ENCODE results near the gene HRH3.
A peak's percentile ranks its signal among the peaks of the same experiment; 100 is the strongest.

The HRH3 gene

GRCh38 chr20:62186887-62187866 is 32.9 kb downstream of the HRH3 start:
- TF ChIP-seq YY1 (IDR thresholded peaks at IDR 0.05; ENCODE audit: low read depth) (no peak), CEBPB (IDR thresholded peaks at IDR 0.05) (no peak), TAF1 (IDR thresholded peaks at IDR 0.05; ENCODE audit: low read depth) (no peak), FOXM1 (IDR thresholded peaks at IDR 0.05; ENCODE audit: borderline replicate concordance, low read depth) (no peak), TEAD4 (IDR thresholded peaks at IDR 0.05) (no peak)
- TF ChIP-seq, protein P1, sequence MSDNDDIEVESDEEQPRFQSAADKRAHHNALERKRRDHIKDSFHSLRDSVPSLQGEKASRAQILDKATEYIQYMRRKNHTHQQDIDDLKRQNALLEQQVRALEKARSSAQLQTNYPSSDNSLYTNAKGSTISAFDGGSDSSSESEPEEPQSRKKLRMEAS (IDR thresholded peaks at IDR 0.05): no peak

DNA sequence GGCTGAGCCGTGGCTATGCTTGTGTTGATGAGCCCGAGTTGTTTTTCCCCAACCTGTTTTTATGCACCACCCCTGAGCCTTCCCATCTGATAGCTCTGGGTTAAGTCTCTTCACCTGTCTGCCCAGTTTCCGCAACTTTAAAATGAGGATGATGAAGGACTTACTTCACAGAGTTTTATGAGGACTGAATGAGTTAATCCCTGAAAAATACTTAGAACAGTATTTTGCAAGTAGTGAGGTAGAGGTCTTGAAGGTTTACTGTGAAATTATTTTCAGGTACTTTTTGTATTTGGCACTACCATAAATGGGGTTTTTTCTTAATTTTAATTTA is 34.0 kb downstream of the HRH3 start:
- TF ChIP-seq CREB1 (IDR thresholded peaks at IDR 0.05; ENCODE audit: low read depth): no peak
- TF ChIP-seq ZBTB7A (IDR thresholded peaks at IDR 0.05; ENCODE audit: low read depth): no peak
- no peak for TF ChIP-seq TCF12 (IDR thresholded peaks at IDR 0.05; ENCODE audit: low read depth)
- TF ChIP-seq, protein P1 (IDR thresholded peaks at IDR 0.05): no peak

GRCh38 chr20:62183426-62184142 is 36.5 kb downstream of the HRH3 start:
- TF ChIP-seq TEAD4 (IDR thresholded peaks at IDR 0.05) (no peak), NFIC (IDR thresholded peaks at IDR 0.05) (no peak), EGR1 (IDR thresholded peaks at IDR 0.05) (no peak), RAD21 (IDR thresholded peaks at IDR 0.05; ENCODE audit: low read depth) (no peak), YY1 (IDR thresholded peaks at IDR 0.05; ENCODE audit: low read depth) (no peak), TCF12 (IDR thresholded peaks at IDR 0.05; ENCODE audit: low read depth) (no peak), FOXM1 (IDR thresholded peaks at IDR 0.05; ENCODE audit: borderline replicate concordance, low read depth) (no peak), CREB1 (IDR thresholded peaks at IDR 0.05; ENCODE audit: low read depth) (no peak), ZBTB7A (IDR thresholded peaks at IDR 0.05; ENCODE audit: low read depth) (no peak), CEBPB (IDR thresholded peaks at IDR 0.05) (no peak), EP300 (IDR thresholded peaks at IDR 0.05; ENCODE audit: borderline replicate concordance) (no peak), TAF1 (IDR thresholded peaks at IDR 0.05; ENCODE audit: low read depth) (no peak)
- TF ChIP-seq, protein P1 (IDR thresholded peaks at IDR 0.05): no peak
- TF ChIP-seq, protein P2, sequence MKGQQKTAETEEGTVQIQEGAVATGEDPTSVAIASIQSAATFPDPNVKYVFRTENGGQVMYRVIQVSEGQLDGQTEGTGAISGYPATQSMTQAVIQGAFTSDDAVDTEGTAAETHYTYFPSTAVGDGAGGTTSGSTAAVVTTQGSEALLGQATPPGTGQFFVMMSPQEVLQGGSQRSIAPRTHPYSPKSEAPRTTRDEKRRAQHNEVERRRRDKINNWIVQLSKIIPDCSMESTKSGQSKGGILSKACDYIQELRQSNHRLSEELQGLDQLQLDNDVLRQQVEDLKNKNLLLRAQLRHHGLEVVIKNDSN (IDR thresholded peaks at IDR 0.05): no peak
- TF ChIP-seq, protein P3, sequence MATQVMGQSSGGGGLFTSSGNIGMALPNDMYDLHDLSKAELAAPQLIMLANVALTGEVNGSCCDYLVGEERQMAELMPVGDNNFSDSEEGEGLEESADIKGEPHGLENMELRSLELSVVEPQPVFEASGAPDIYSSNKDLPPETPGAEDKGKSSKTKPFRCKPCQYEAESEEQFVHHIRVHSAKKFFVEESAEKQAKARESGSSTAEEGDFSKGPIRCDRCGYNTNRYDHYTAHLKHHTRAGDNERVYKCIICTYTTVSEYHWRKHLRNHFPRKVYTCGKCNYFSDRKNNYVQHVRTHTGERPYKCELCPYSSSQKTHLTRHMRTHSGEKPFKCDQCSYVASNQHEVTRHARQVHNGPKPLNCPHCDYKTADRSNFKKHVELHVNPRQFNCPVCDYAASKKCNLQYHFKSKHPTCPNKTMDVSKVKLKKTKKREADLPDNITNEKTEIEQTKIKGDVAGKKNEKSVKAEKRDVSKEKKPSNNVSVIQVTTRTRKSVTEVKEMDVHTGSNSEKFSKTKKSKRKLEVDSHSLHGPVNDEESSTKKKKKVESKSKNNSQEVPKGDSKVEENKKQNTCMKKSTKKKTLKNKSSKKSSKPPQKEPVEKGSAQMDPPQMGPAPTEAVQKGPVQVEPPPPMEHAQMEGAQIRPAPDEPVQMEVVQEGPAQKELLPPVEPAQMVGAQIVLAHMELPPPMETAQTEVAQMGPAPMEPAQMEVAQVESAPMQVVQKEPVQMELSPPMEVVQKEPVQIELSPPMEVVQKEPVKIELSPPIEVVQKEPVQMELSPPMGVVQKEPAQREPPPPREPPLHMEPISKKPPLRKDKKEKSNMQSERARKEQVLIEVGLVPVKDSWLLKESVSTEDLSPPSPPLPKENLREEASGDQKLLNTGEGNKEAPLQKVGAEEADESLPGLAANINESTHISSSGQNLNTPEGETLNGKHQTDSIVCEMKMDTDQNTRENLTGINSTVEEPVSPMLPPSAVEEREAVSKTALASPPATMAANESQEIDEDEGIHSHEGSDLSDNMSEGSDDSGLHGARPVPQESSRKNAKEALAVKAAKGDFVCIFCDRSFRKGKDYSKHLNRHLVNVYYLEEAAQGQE (IDR thresholded peaks at IDR 0.05; ENCODE audit: low read depth): no peak

- no peak for TF ChIP-seq RAD21 (IDR thresholded peaks at IDR 0.05; ENCODE audit: low read depth)
- peak; percentile 81 for TF ChIP-seq TAF1 (IDR thresholded peaks at IDR 0.05; ENCODE audit: low read depth)
- peak; percentile 48; the same call in 1 of the 2 replicates for TF ChIP-seq TCF12 (IDR thresholded peaks at IDR 0.05; ENCODE audit: low read depth)
- TF ChIP-seq CREB1 (IDR thresholded peaks at IDR 0.05; ENCODE audit: low read depth): peak; percentile 92
- TF ChIP-seq NFIC (IDR thresholded peaks at IDR 0.05): no peak
- no peak for TF ChIP-seq FOXM1 (IDR thresholded peaks at IDR 0.05; ENCODE audit: borderline replicate concordance, low read depth)
- peak; percentile 38; the same call in 1 of the 2 replicates for TF ChIP-seq TEAD4 (IDR thresholded peaks at IDR 0.05)
- TF ChIP-seq ZBTB7A (IDR thresholded peaks at IDR 0.05; ENCODE audit: low read depth): no peak; the same call in 1 of the 2 replicates
- TF ChIP-seq CEBPB (IDR thresholded peaks at IDR 0.05): no peak
- TF ChIP-seq, protein P1 (IDR thresholded peaks at IDR 0.05): peak; percentile 71
- TF ChIP-seq, protein P3 (IDR thresholded peaks at IDR 0.05; ENCODE audit: low read depth): 0 out of 2 replicates have a peak, but pooled peaks have one; percentile 33
- TF ChIP-seq YY1 (IDR thresholded peaks at IDR 0.05; ENCODE audit: low read depth): peak; percentile 58; the same call in 1 of the 2 replicates
- TF ChIP-seq, protein P2 (IDR thresholded peaks at IDR 0.05): no peak
Observed at GRCh38 chr20:62182469-62183425, 37.3 kb downstream of the HRH3 start, which contains the start of gene MTG2. TSS of gene MTG2 (plus strand) at chr20:62183028. CDS start at chr20:62193421, 10,393 bp downstream.

Measured in Ishikawa (cell line).